DND-41 (cell line): ENCODE measurements around the gene ARPC4.

Experiments
- EZH2 ChIP-seq: IDR thresholded peaks from 3 replicates; pipeline ENCODE4 v1.6.1; 2012; ENCODE audit warnings: borderline replicate concordance, low read depth, mild to moderate bottlenecking, moderate library complexity, low read length, inconsistent platforms; ENCODE audit not compliant: severe bottlenecking
- TF ChIP-seq, protein P1 (sequence below): IDR thresholded peaks from 2 replicates; pipeline ENCODE4 v1.5.1; 2012; ENCODE audit warnings: borderline replicate concordance, low read length, moderate library complexity, mild to moderate bottlenecking; ENCODE audit not compliant: poor library complexity, severe bottlenecking; ENCODE audit errors: extremely low read depth

DNA sequence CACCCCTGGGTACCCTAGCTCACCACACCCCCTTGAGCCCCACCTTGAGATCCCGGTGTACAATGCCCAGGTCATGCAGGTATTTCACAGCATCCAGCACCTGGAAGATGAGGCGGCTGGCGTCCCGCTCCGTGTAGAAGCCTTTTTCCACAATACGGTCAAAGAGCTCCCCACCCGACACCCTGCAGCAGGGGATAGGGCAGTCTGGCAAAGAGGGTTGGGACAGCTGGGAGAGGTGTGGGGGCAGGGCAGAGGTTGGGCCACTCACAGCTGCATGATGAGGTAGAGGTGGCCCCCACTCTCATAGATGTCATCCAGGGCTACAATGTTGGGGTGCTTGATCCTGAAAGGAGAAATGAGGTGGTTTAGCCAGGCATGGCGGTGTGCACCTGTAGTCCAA is 30.0 kb upstream of the ARPC4 start:
- TF ChIP-seq, protein P1, sequence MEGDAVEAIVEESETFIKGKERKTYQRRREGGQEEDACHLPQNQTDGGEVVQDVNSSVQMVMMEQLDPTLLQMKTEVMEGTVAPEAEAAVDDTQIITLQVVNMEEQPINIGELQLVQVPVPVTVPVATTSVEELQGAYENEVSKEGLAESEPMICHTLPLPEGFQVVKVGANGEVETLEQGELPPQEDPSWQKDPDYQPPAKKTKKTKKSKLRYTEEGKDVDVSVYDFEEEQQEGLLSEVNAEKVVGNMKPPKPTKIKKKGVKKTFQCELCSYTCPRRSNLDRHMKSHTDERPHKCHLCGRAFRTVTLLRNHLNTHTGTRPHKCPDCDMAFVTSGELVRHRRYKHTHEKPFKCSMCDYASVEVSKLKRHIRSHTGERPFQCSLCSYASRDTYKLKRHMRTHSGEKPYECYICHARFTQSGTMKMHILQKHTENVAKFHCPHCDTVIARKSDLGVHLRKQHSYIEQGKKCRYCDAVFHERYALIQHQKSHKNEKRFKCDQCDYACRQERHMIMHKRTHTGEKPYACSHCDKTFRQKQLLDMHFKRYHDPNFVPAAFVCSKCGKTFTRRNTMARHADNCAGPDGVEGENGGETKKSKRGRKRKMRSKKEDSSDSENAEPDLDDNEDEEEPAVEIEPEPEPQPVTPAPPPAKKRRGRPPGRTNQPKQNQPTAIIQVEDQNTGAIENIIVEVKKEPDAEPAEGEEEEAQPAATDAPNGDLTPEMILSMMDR = no peak
- TF ChIP-seq EZH2 = no peak
